ENCODE data around the gene KCNG2. TPM values are rescaled to one million over a fixed set of nuclear protein-coding genes. Genes with fewer than 3 reads are reported as not detected.

KCNG2 gene
- total RNA-seq, 1 donor: not detected

- no peak for TF ChIP-seq CTCF (IDR thresholded peaks at IDR 0.05; ENCODE audit: insufficient read depth, low read length)
- no peak for DNase-seq (ENCODE audit: low read depth)
- H3K4me3 ChIP-seq (ENCODE audit: low read depth, low read length): no peak overlapping the region
These were observed 120.3 kb downstream of the KCNG2 start for GRCh38 chr18:79917853-79918614.

GRCh38 chr18:79918615-79919011, 120.9 kb downstream of the KCNG2 start:
- H3K4me3 ChIP-seq (ENCODE audit: low read depth, low read length): no peak overlapping the region
- DNase-seq (ENCODE audit: low read depth): no peak
- no peak for TF ChIP-seq CTCF (IDR thresholded peaks at IDR 0.05; ENCODE audit: insufficient read depth, low read length)

- DNase-seq (ENCODE audit: low read depth): no peak
- H3K4me3 ChIP-seq (ENCODE audit: low read depth, low read length): no peak overlapping the region
- no peak for TF ChIP-seq CTCF (IDR thresholded peaks at IDR 0.05; ENCODE audit: insufficient read depth, low read length)
These were observed 121.4 kb downstream of the KCNG2 start for GRCh38 chr18:79919089-79919488.

- no peak for TF ChIP-seq CTCF (IDR thresholded peaks at IDR 0.05; ENCODE audit: insufficient read depth, low read length)
- no peak overlapping the region for H3K4me3 ChIP-seq (ENCODE audit: low read depth, low read length)
- no peak for DNase-seq (ENCODE audit: low read depth)
These were observed 124.5 kb downstream of the KCNG2 start for GRCh38 chr18:79921984-79922965.

DNA sequence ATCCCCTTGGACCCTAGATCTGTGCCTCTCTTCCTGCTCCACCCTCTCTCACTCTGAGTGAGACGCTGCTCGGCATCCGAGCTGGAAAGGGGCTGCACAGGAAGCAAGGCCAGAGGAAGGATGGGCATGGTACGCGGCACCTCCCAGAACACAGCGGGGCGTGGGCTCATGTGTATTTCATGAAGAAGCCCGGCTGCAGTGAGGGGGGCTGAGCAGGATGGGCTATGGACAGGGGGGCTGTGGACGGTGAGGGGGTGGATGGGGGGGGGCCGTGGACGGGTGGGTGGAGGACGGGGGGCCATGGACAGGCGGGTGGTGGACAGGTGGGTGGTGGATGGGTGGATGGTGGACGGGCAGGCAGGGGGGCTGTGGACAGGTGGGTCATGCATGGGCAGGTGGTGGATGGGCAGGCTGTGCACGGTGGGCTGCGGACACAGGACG, 125.3 kb downstream of the KCNG2 start:
- no peak for DNase-seq (ENCODE audit: low read depth)
- no peak for TF ChIP-seq CTCF (IDR thresholded peaks at IDR 0.05; ENCODE audit: insufficient read depth, low read length)
- H3K4me3 ChIP-seq (ENCODE audit: low read depth, low read length): no peak overlapping the region

DNA sequence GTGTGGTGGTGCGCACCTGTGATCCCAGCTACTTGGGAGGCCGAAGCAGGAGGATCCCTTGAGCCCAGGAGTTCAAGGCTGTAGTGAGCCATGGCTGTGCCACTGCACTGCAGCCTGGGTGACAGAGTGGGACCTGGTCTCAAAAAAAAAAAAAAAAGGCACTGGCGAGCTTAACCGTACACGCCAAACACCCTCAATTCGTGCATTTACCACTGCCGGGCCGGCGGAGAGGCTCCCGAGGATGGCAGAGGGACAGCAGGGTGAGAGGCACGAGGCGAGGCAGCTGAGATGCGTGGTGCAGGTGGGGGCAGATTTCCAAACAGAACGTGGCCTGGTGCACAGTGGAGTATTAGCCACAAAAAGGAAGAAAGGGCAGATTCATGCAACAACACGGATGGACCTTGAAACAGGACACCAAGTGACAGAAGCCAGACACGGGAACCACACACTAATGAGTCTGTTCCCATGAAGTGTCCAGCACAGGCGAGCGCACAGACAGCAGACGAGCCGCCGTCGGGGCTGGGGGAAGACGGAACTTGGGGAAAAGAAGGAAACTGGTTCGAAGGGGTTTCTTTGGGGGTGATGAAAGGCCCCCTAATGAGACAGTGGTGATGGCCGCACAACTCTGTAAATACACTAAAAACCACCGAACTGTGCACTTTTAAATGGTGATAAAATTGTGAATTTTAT, 126.3 kb downstream of the KCNG2 start:
- TF ChIP-seq CTCF (IDR thresholded peaks at IDR 0.05; ENCODE audit: insufficient read depth, low read length): no peak
- H3K4me3 ChIP-seq (ENCODE audit: low read depth, low read length): no peak overlapping the region

More for the DNA sequence above, 126.3 kb downstream of the KCNG2 start:
- DNase-seq (ENCODE audit: low read depth): no peak
